ENCODE data around the gene PPM1A. TPM values are rescaled to one million over a fixed set of nuclear protein-coding genes. Genes with fewer than 3 reads are reported as not detected.

Gene PPM1A
- total and polyA plus RNA-seq, 2 of the 13 experiments (the other 11 are each of a cell fraction or from before 2014, with no cell fraction given) = 23.3 to 29.8 TPM

GRCh38 chr14:60248697-60249318 is at the start of gene PPM1A (continued):
- TF ChIP-seq ZNF646 (CRISPR knock-in tag; IDR thresholded peaks at IDR 0.05) = no peak
- TF ChIP-seq KMT2A (CRISPR knock-in tag; IDR thresholded peaks at IDR 0.05) = peak; percentile 79
- TF ChIP-seq SP5 (CRISPR knock-in tag; IDR thresholded peaks at IDR 0.05; ENCODE audit: borderline replicate concordance, low read depth) = no peak
- peak; percentile 99 for TF ChIP-seq ATF7 (IDR thresholded peaks at IDR 0.05)
- TF ChIP-seq ATF7 (CRISPR knock-in tag; IDR thresholded peaks at IDR 0.05) = peak; percentile 98
- TF ChIP-seq ZNF768 (CRISPR knock-in tag; IDR thresholded peaks at IDR 0.05) = peak; percentile 59; the same call in 1 of the 2 replicates
- no peak; the same call in 1 of the 2 replicates for TF ChIP-seq MYPOP (CRISPR knock-in tag; IDR thresholded peaks at IDR 0.05)
- no peak for TF ChIP-seq ZNF280D (CRISPR knock-in tag; IDR thresholded peaks at IDR 0.05)
- TF ChIP-seq ELF4 (CRISPR knock-in tag; IDR thresholded peaks at IDR 0.05; ENCODE audit: borderline replicate concordance) = 0 out of 2 replicates have a peak, but pooled peaks have one; percentile 12
- no peak for TF ChIP-seq ATM (IDR thresholded peaks at IDR 0.05; ENCODE audit: borderline replicate concordance)
- TF ChIP-seq ZBTB46 (CRISPR knock-in tag; IDR thresholded peaks at IDR 0.05; ENCODE audit: borderline replicate concordance) = no peak
- no peak for TF ChIP-seq ZFP90 (CRISPR knock-in tag; IDR thresholded peaks at IDR 0.05; ENCODE audit: borderline replicate concordance)
- peak; percentile 53; the same call in 1 of the 2 replicates for TF ChIP-seq ZNF780A (CRISPR knock-in tag; IDR thresholded peaks at IDR 0.05)
- peak; percentile 49 for TF ChIP-seq CEBPG (CRISPR knock-in tag; IDR thresholded peaks at IDR 0.05)
- TF ChIP-seq HNRNPK (IDR thresholded peaks at IDR 0.05; ENCODE audit: low read depth, low read length, poor library complexity, severe bottlenecking) = peak; percentile 72
- TF ChIP-seq NR1H2 (CRISPR knock-in tag; IDR thresholded peaks at IDR 0.05; ENCODE audit: borderline replicate concordance, low read depth) = no peak
